GM18502 (cell line): ENCODE results near the gene GDAP1L1.
"Not testable (repeated sequence)": the region's sequence is repeated elsewhere in the genome, so short reads cannot be mapped to it uniquely, and the experiment has no call there.

Experiments used
- ATAC-seq: cut with Tn5 transposase; IDR thresholded peaks from one replicate; pipeline ENCODE4 v1.9.1; 2021; ENCODE audit warnings: mild to moderate bottlenecking; ENCODE audit not compliant: unreplicated experiment, poor library complexity

Gene GDAP1L1

DNA sequence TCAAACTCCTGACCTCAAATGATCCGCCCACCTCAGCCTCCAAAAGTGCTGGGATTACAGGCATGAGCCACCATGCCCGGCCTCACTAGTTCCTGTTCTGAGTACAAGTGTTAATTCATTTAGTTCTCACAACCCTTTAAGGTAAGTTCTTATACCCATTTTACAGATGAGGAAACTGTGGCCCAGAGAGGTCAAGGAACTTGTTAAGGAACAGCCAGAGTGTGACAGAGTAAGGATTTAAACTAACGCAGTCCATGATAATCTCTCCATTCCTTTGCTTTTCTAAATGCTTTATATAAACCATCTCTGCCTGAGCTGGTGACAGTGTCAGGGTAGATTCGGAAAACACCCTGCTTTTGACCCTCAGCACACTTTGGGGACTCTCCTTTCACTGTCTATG, 50.6 kb downstream of the GDAP1L1 start:
- ATAC-seq, result no peak

DNA sequence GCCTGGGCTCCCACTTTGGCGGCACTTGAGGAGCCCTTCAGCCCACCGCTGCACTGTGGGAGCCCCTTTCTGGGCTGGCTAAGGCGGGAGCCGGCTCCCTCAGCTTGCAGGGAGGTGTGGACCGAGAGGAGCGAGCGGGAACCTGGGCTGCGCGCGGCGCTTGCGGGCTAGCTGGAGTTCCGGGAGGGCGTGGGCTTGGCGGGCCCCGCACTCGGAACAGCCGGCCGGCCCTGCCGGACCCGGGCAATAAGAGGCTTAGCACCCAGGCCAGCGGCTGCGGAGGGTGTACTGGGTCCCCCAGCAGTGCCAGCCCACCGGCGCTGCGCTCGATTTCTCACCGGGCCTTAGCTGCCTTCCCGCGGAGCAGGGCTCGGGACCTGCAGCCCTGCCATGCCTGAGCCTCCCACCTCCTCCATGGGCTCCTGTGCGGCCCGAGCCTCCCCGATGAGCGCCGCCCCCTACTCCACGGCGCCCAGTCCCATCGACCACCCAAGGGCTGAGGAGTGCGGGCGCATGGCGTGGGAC, 52.0 kb downstream of the GDAP1L1 start:
- not testable (repeated sequence) for ATAC-seq

DNA sequence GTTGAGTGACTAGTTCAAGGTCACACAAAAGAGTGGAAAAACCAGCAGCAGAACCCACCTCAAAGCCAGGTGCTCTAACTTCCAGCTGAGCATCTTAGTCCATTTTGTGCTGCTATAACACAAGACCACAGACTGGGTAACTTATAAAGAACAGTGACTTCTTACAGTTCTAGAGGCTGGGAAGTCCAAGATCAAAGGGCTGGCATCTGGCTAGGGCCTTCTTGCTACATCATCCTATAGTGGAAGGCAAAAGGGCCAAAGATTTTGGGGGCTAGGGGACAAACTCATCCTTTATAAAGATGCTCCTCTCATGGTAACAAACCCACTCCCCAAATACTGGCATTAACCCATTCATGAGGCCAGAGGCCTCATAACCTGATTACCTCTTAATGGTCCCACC, 54.2 kb downstream of the GDAP1L1 start:
- ATAC-seq, result no peak

DNA sequence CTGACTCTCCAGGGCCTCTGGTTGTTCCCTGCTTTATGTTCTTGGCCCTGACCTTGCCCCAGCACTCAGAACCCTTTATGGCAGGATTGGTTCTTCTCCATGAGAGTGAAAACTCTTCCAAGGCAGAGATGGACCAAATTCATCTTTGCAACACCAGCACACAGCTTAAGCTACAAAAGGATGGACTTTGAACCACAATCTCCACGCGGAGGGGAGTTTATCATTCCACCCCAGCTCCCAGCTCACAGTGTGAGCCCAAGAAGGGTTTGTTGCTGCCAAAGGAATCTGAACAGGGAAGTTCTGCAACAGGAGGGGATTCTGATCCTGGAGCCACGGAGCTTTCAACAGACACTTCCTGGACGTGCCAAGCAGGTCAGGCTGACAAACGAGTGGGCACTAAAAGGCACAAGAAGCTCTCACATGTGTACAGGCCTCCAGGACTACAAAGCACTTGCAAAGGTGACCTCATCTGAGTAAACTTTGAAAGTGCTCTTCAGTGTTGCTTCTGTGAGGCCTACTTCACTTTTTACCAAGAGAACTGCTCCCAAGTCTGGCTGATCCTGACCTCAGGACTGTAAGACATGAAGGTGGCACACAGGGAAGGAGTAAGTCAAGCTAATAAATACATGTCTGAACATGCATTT, 55.0 kb downstream of the GDAP1L1 start:
- no peak for ATAC-seq

DNA sequence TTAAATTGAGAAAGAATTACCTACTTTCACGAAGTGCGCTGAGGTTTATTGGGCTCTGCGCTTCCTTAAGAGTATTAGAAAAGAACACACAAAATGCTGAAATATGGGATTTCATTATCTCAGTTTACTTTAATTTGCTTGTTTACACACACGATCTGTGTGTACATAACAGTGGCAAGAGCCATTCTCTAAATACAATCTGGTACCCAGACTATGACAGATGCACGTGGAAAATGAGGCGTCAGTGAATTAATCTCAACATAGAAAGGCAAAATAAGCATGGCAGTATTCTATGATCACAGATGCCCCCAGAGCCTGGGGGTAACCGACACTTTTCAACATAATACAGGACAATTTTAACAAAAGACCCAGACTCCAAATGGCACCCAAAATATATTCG, 55.6 kb downstream of the GDAP1L1 start:
- no peak for ATAC-seq

DNA sequence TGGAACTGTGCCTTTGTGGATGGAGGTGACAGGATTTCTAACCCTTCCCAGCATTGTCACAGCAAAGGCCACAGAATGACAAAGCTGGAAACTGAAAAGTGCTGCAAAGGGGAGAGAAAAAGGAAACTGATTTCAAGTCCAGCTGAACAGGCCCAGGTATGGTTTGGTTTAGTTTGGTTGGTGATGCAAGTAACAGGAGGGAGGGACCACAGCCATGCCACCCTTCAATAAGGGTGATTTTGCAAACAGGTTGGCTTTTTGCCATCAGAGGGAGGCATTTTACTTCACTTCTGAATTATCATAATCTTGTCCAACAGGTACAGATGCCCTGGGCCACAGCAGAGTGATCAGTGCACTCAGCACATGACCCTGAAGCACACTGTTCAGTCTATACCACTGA, 57.3 kb downstream of the GDAP1L1 start:
- ATAC-seq, result no peak

DNA sequence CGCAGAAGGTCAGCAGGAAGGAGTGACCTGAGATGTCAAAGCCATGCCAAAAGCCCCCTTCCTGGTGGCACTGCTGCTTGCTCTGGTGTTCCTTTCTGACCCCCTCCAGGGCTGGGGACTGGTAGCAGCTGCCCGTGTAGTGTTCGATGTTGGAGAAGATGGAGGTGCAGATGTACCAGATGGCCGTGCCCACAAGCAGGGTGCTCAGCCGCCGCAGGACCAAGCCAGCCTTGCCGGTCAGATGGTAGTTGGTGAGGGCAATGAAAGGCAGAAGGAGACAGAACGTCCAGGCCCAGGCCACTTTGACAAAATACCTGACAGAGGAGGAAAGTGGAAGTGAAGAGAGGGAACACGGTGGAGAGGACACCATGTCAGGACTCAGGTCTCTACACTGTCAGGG, 59.8 kb downstream of the GDAP1L1 start:
- no peak for ATAC-seq

DNA sequence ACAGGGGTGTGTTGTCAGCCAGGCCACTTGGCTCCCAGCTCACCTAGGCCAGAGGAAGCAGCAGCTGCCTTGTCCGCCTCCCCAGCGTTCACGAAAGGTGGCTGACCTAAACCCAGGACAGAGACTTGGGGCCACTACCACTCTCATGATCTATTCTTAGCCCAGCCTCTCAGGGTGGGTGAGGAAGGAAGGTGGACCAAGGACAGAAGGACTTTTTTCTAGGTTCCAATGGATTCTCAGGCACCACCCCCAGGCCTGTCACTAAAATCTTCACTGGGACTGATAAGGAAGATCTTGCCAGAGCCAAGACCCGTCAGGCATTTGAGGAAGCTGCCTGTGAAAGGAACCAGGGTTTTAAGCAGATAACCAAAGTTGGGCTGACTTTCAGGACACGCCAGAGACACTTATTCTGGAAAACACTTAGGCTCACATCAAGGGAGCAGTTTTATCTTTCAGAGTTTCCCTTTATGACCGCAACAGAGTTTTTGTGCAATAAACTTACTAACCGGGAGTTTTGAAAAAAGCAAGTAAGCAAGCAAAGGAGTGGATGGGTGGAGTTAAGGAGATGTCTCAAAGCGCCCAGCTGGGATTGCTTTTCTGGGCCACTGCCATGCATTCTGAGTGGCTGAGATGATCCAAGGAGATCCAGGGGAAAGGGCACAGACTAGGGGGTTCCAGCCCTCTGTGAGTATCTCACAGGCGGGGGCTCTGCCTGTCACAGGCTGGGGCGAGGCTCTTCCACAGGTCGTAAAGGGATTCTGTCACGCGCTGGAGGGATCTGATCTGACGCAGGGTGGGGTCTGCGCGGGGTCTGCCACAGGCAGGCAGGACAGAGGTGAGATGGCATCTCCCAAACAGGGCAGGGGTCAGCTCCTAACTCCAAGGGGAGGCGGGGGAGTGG, 62.9 kb downstream of the GDAP1L1 start:
- peak; percentile 5 for ATAC-seq

DNA sequence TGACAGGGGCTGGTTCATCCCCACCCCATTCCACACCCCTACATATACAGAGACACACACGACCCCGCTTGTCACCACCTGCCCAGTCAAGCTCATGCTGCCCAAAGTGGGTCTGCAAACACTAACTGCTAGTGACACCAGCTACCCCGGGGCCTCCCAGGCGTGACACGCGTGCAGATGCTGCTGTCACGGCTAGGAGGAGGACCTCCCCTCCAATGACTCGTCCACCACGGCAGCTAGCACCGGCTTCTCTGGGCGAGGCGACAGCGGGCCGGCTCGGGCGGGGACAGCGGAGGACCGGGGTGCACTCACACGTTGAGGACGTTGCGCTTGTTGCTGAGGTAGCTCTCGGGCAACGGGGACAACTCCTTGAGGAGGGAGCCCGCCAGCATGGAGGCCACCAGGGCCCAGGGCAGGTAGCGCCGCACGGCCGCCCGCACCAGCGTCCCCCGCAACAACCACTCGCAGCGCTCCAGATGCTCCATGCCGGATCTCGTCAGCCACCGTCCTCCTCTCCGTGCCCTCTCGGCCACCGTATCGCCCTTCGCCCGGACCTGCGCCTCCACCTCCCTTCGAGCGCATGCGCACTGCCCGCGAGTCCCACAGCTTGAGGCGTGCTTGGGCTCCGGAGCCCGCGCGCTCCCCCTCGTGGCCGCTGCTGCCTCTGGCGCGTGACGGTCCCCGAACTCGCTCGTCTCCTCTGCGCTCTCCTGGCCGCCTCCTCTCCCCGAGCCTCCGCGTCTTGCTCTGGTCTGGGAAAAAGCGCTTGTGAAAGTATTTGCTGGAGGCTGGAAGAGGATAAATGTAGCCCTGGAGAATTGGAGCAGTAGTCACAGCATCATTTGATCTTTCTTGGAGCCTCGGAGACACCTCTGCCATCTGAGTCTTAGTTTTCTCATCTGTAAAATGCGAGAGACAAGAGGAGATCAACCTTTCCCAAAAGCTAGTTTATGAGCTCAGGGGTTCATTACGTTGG, 63.8 kb downstream of the GDAP1L1 start, which contains the start of gene FITM2:
Gene FITM2, minus strand, starts transcription at position 539 of the 976 bp plus-strand sequence. Its CDS starts 54 bp downstream, at position 485.
- peak; percentile 92 for ATAC-seq

DNA sequence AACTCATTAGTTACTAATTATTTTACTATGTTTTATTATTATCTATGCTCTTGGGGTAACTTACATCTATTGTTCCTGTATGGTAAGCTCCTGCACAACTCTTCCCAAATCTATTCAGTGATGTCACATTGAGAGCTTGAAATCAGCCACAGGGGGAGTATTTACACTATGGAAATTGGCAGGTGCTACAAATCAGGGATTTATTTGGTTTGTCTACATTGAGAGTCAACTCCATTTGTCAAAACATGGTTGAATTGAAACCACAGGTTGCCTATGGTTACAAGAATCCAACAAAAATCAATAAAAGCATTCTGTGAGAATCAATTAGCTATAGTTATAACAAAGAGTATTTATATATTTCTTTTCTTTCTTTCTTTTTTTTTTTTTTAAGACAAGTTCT, 67.8 kb downstream of the GDAP1L1 start:
- ATAC-seq, result no peak

DNA sequence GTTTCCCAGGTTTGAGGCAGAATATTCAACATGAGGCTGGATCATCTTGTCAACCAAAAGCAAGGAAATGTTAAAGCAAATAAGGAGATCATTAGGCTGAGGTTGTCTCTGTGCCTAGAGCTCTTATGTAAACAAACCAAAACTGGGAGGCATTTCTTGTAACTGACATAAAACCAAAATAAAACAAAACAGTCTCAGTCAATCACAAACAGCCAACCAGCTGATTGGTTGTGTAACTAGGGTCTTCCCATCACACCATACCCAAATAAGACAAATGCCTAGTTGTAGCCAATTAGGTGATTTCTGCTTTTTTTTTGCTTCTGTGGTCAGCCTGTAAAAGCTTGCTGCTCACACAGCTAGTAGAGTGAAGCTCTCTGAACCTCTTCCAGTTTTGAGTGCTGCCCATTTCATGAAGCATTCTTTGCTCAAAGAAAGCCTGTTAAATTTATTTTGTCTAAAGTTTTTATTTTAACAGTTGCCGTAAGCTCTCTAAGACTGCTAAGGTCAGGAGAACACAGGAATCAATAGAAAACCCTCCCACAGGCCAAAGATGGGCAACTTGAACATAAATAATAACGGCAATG, 72.8 kb downstream of the GDAP1L1 start:
- no peak for ATAC-seq

DNA sequence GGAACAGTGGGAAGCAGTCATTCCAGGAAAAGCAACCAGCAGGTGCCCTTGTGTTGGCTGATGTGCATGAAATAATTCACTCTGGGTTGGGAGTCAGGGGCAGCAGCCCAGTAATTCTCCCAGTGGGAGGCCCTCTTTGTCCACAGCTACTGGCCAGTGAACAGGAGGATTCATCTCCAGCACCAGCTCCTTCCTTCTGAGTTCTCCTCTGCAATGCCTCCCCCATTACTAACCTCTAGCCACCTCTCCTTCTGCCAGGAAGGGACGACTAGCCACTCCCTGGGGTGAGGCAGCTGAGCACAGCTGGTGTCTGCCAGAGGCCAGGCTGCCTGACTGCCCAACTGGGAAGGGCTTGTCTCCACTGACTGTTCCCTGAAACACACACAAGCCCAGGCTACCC, 77.2 kb downstream of the GDAP1L1 start:
- no peak for ATAC-seq

DNA sequence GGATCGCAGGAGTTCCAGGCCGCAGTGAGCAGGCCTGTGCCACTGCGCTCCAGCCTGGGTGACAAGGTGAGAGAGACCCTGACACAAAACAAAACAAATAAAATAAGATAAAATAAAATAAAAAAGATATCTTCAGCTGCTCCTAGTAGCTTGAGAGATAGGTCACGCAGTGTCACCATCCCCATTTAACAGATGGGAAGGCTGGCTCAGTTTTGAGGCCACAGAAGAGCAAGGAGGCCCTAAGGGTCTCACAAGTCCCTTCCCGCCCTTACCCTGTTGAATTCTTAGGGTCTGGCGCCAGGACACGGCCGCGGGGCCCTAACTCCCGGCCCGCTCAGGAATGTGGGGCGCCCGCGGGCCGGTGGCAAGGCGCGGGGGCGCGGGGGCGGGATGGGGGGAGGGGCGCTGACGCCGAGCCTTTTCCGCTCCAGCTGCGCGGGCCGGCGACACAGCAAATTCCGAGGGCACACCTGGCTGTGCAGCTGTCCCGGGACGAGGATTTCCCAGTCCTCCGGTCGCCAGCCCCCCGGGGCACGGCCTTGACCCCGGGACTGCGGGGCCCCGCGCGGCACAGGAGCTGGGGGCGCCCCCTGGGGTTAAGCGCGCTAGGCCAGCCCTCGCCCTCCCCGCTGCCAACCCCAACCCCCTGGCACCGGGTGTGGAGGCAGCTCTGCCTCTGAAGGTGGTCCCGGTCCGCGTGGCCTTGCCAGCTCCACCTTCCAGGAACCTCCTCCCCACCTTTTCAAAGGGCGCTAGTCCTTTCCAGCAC, 79.5 kb downstream of the GDAP1L1 start:
- no peak for ATAC-seq

DNA sequence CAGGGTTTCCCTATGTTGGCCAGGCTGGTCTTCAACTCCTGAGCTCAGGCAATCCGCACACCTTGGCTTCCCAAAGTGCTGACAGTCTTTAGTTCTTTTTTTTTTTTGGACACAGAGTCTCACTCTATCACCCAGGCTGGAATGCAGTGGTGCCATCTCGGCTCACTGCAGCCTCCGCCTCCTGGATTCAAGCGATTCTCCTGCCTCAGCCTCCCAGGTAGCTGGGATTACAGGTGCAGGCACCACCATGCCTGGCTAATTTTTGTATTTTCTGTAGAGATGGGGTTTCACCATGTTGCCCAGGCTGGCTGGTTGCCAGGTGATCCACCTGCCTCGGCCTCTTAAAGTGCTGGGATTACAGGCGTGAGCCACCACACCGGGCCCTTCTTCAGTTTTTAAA, 80.6 kb downstream of the GDAP1L1 start:
- ATAC-seq, result not testable (repeated sequence)

DNA sequence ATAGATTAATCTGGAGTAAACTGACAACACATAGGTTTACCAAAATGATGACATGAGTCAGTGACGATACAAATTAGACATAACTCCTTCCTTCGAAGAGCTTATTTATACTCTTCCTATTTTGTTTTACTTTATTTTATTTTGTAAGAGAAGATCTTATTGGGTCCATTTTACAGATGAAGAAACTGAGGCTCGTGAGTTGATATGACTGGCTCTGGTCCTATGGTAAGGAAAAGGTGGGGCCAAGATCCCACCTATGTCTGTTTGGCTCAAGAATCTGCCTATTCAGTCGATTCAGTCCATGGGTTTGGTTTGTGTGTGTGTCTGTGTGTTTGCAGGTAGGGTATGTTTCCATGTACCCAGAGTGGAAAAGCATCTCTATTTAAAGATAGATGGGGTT, 81.3 kb downstream of the GDAP1L1 start:
- ATAC-seq, result no peak
